ENCODE data around the gene CCNY.

- TF ChIP-seq CTCF (IDR thresholded peaks at IDR 0.05) (no peak), EZH2 (IDR thresholded peaks at IDR 0.05; ENCODE audit: borderline replicate concordance, insufficient read depth, low read depth, low read length, poor library complexity, severe bottlenecking) (no peak)
Measured at GRCh38 chr10:35420044-35420443, 83.7 kb downstream of the CCNY start.
